GM12891 (cell line): Measurements from ENCODE around the gene TUBE1.
"Not testable (repeated sequence)": the region's sequence is repeated elsewhere in the genome, so short reads cannot be mapped to it uniquely, and the experiment has no call there.

ENCODE experiments used
- DNase-seq: peaks from one replicate; pipeline ENCODE4 v3.0.0; 2011; ENCODE audit warnings: low spot score; ENCODE audit not compliant: insufficient read length
- FAIRE-seq: peaks from 2 replicates; lab custom pipeline; 2011; peaks lifted over from hg19 to GRCh38; lab: Jason Lieb, UNC
- PAX5 ChIP-seq: IDR thresholded peaks from 2 replicates; pipeline ENCODE4 v1.6.1; 2011; ENCODE audit warnings: low read length, moderate library complexity, mild to moderate bottlenecking; ENCODE audit not compliant: insufficient read depth, severe bottlenecking
- POLR2A ChIP-seq: IDR thresholded peaks from 2 replicates; pipeline ENCODE4 v1.6.1; 2011; ENCODE audit warnings: low read depth, low read length, control low read depth
- POLR2AphosphoS5 ChIP-seq: IDR thresholded peaks from 2 replicates; pipeline ENCODE4 v1.6.1; 2011; ENCODE audit warnings: low read depth, low read length, control low read depth
- POU2F2 ChIP-seq: IDR thresholded peaks from 2 replicates; pipeline ENCODE4 v1.6.1; 2011; ENCODE audit warnings: low read depth, mild to moderate bottlenecking, control low read depth, low read length, moderate library complexity
- SPI1 ChIP-seq: IDR thresholded peaks from 2 replicates; pipeline ENCODE4 v1.6.1; 2011; ENCODE audit warnings: low read depth, low read length, control low read depth
- TAF1 ChIP-seq: IDR thresholded peaks from 2 replicates; pipeline ENCODE4 v1.6.1; 2011; ENCODE audit warnings: low read depth, low read length, control low read depth

TUBE1 gene

GRCh38 chr6:112049026-112049799 lies 38.1 kb downstream of the TUBE1 start:
- TF ChIP-seq POLR2A (no peak), TAF1 (no peak), POLR2AphosphoS5 (no peak), PAX5 (no peak)
- FAIRE-seq (no peak), DNase-seq (no peak)

GRCh38 chr6:112047523-112047922 lies 39.8 kb downstream of the TUBE1 start:
- FAIRE-seq, DNase-seq: not testable (repeated sequence)

GRCh38 chr6:112044856-112045255 lies 42.4 kb downstream of the TUBE1 start:
- no peak for FAIRE-seq

GRCh38 chr6:112044196-112044595 lies 43.1 kb downstream of the TUBE1 start:
- DNase-seq (no peak), FAIRE-seq (no peak)
- no peak for TF ChIP-seq POU2F2
- TF ChIP-seq PAX5: no peak
- TF ChIP-seq TAF1: no peak
- TF ChIP-seq POLR2A: no peak
- TF ChIP-seq SPI1: no peak
- no peak for TF ChIP-seq POLR2AphosphoS5

More at GRCh38 chr6:112044856-112045255, 42.4 kb downstream of the TUBE1 start:
- TF ChIP-seq PAX5 (no peak), POLR2AphosphoS5 (no peak), POLR2A (no peak), SPI1 (no peak), POU2F2 (no peak), TAF1 (no peak)
- no peak for DNase-seq

GRCh38 chr6:112043032-112044007 lies 44.0 kb downstream of the TUBE1 start:
- TF ChIP-seq PAX5: peak; percentile 10
- TF ChIP-seq POU2F2: peak; percentile 38; the same call in 1 of the 2 replicates
- TF ChIP-seq POLR2A: 0 out of 2 replicates have a peak, but pooled peaks have one; percentile 36
- no peak for TF ChIP-seq SPI1
- FAIRE-seq: peak; percentile 71
- DNase-seq: peak; percentile 58

- TF ChIP-seq POLR2A: no peak
- no peak for TF ChIP-seq POLR2AphosphoS5
- no peak for TF ChIP-seq TAF1
- no peak for TF ChIP-seq SPI1
- no peak for TF ChIP-seq POU2F2
- TF ChIP-seq PAX5: no peak
- no peak for DNase-seq
- FAIRE-seq: no peak
Measured at GRCh38 chr6:112041535-112041934, 45.7 kb downstream of the TUBE1 start.

GRCh38 chr6:112040956-112041355 lies 46.3 kb downstream of the TUBE1 start:
- FAIRE-seq (no peak), DNase-seq (no peak)
- no peak for TF ChIP-seq POLR2AphosphoS5
- TF ChIP-seq POLR2A: no peak
- TF ChIP-seq POU2F2: no peak
- no peak for TF ChIP-seq PAX5
- TF ChIP-seq SPI1: no peak
- no peak for TF ChIP-seq TAF1

GRCh38 chr6:112039431-112039770 lies 47.9 kb downstream of the TUBE1 start:
- no peak for DNase-seq
- TF ChIP-seq POLR2AphosphoS5 (no peak), PAX5 (no peak), POLR2A (no peak), TAF1 (no peak), SPI1 (no peak), POU2F2 (no peak)
- FAIRE-seq: no peak

- TF ChIP-seq POLR2A (no peak), POU2F2 (no peak), PAX5 (no peak), POLR2AphosphoS5 (no peak), SPI1 (no peak), TAF1 (no peak)
- DNase-seq (no peak), FAIRE-seq (no peak)
Measured at GRCh38 chr6:112038756-112039430, 48.4 kb downstream of the TUBE1 start.
